Activated T-cell treated with anti-CD3 and anti-CD28 coated beads, Interleukin-2, amount 50 U/mL, for 24 hours (primary cell): ENCODE measurements around the gene LYAR.

Source experiments
- DNase-seq: peaks from one replicate; pipeline ENCODE4 v3.0.0-alpha.2; 2020
- H3K27ac Mint-ChIP-seq: 2 replicates; pipeline ENCODE4 v1.8.0; 2020; ENCODE audit warnings: mild to moderate bottlenecking, mixed read lengths
- H3K27me3 Mint-ChIP-seq: 2 replicates; pipeline ENCODE4 v1.8.0; 2020; ENCODE audit warnings: mixed read lengths
- H3K36me3 Mint-ChIP-seq: 2 replicates; pipeline ENCODE4 v1.8.0; 2020; ENCODE audit warnings: low read depth, mixed read lengths
- H3K4me1 Mint-ChIP-seq: 2 replicates; pipeline ENCODE4 v1.8.0; 2020; ENCODE audit warnings: low read depth, mixed read lengths
- H3K4me3 Mint-ChIP-seq: 2 replicates; pipeline ENCODE4 v1.8.0; 2020; ENCODE audit warnings: mild to moderate bottlenecking, moderate library complexity, mixed read lengths
- H3K9me3 Mint-ChIP-seq: 2 replicates; pipeline ENCODE4 v1.8.0; 2020; ENCODE audit warnings: mixed read lengths

LYAR gene

GRCh38 chr4:4296283-4296846 is 6.4 kb upstream of the LYAR start:
- no peaks in the 10 kb centered on the region for H3K9me3 Mint-ChIP-seq
- no peak for DNase-seq
- H3K4me3 Mint-ChIP-seq, result no peak overlapping the region
- no peaks in the 10 kb centered on the region for H3K27me3 Mint-ChIP-seq
- H3K27ac Mint-ChIP-seq, result no peak overlapping the region
- H3K4me1 Mint-ChIP-seq, result peaks cover 36% of the 10 kb centered on the region
- H3K36me3 Mint-ChIP-seq, result peaks cover 42% of the 10 kb centered on the region

GRCh38 chr4:4293279-4293678 is 3.3 kb upstream of the LYAR start:
- Mint-ChIP-seq H3K4me1 (peaks cover 46% of the 10 kb centered on the region), H3K36me3 (peaks cover 44% of the 10 kb centered on the region), H3K4me3 (no peak overlapping the region), H3K27ac (no peak overlapping the region), H3K27me3 (no peaks in the 10 kb centered on the region), H3K9me3 (no peaks in the 10 kb centered on the region)
- no peak for DNase-seq

GRCh38 chr4:4289597-4289940 is 385 bp downstream of the LYAR start:
- DNase-seq, result no peak
- Mint-ChIP-seq H3K4me3 (peak overlapping the region; percentile 97), H3K27ac (peak overlapping the region; percentile 94), H3K9me3 (no peaks in the 10 kb centered on the region), H3K4me1 (peaks cover 62% of the 10 kb centered on the region), H3K27me3 (no peaks in the 10 kb centered on the region), H3K36me3 (peaks cover 65% of the 10 kb centered on the region)

GRCh38 chr4:4289055-4289454 is 899 bp downstream of the LYAR start:
- Mint-ChIP-seq H3K9me3 (no peaks in the 10 kb centered on the region), H3K27me3 (no peaks in the 10 kb centered on the region), H3K4me1 (peaks cover 65% of the 10 kb centered on the region), H3K27ac (peak overlapping the region; percentile 94), H3K4me3 (peak overlapping the region; percentile 97), H3K36me3 (peaks cover 70% of the 10 kb centered on the region)
- no peak for DNase-seq

- H3K4me3 Mint-ChIP-seq, result peak overlapping the region; percentile 64
- DNase-seq, result no peak
- no peaks in the 10 kb centered on the region for H3K9me3 Mint-ChIP-seq
- H3K36me3 Mint-ChIP-seq, result peaks cover 79% of the 10 kb centered on the region
- H3K27ac Mint-ChIP-seq, result peak overlapping the region; percentile 55
- H3K27me3 Mint-ChIP-seq, result no peaks in the 10 kb centered on the region
- peaks cover 63% of the 10 kb centered on the region for H3K4me1 Mint-ChIP-seq
Observed at GRCh38 chr4:4288098-4288497, 1.9 kb downstream of the LYAR start.

- no peak overlapping the region for H3K4me3 Mint-ChIP-seq
- no peaks in the 10 kb centered on the region for H3K27me3 Mint-ChIP-seq
- no peaks in the 10 kb centered on the region for H3K9me3 Mint-ChIP-seq
- peaks cover 44% of the 10 kb centered on the region for H3K4me1 Mint-ChIP-seq
- peak overlapping the region; percentile 44 for H3K27ac Mint-ChIP-seq
- H3K36me3 Mint-ChIP-seq, result peaks cover 94% of the 10 kb centered on the region
- no peak for DNase-seq
Observed at GRCh38 chr4:4284827-4285618, 4.9 kb downstream of the LYAR start.

GRCh38 chr4:4281787-4282186 is 8.2 kb downstream of the LYAR start:
- Mint-ChIP-seq H3K27me3 (no peaks in the 10 kb centered on the region), H3K4me1 (peaks cover 21% of the 10 kb centered on the region), H3K36me3 (peaks cover 96% of the 10 kb centered on the region), H3K27ac (no peak overlapping the region), H3K9me3 (no peaks in the 10 kb centered on the region), H3K4me3 (no peak overlapping the region)
- no peak for DNase-seq

GRCh38 chr4:4277531-4277930 is 12.4 kb downstream of the LYAR start:
- no peak overlapping the region for H3K27ac Mint-ChIP-seq
- no peaks in the 10 kb centered on the region for H3K27me3 Mint-ChIP-seq
- peaks cover 97% of the 10 kb centered on the region for H3K36me3 Mint-ChIP-seq
- H3K9me3 Mint-ChIP-seq, result no peaks in the 10 kb centered on the region
- H3K4me1 Mint-ChIP-seq, result no peaks in the 10 kb centered on the region
- DNase-seq, result no peak
- H3K4me3 Mint-ChIP-seq, result no peak overlapping the region

- no peaks in the 10 kb centered on the region for H3K9me3 Mint-ChIP-seq
- H3K4me1 Mint-ChIP-seq, result peaks cover 21% of the 10 kb centered on the region
- no peak for DNase-seq
- peak overlapping the region; percentile 14 for H3K27ac Mint-ChIP-seq
- no peaks in the 10 kb centered on the region for H3K27me3 Mint-ChIP-seq
- peaks cover 99% of the 10 kb centered on the region for H3K36me3 Mint-ChIP-seq
- H3K4me3 Mint-ChIP-seq, result no peak overlapping the region
Observed at GRCh38 chr4:4274226-4274625, 15.7 kb downstream of the LYAR start.

- no peaks in the 10 kb centered on the region for H3K27me3 Mint-ChIP-seq
- H3K36me3 Mint-ChIP-seq, result peaks cover 99% of the 10 kb centered on the region
- H3K4me3 Mint-ChIP-seq, result no peak overlapping the region
- H3K27ac Mint-ChIP-seq, result no peak overlapping the region
- H3K4me1 Mint-ChIP-seq, result peaks cover 30% of the 10 kb centered on the region
- no peak for DNase-seq
- no peaks in the 10 kb centered on the region for H3K9me3 Mint-ChIP-seq
Observed at GRCh38 chr4:4271912-4272311, 18.0 kb downstream of the LYAR start.

GRCh38 chr4:4270529-4270928 is 19.4 kb downstream of the LYAR start:
- Mint-ChIP-seq H3K27me3 (no peaks in the 10 kb centered on the region), H3K4me3 (peak overlapping the region; percentile 31), H3K9me3 (no peaks in the 10 kb centered on the region), H3K27ac (peak overlapping the region; percentile 76), H3K4me1 (peaks cover 30% of the 10 kb centered on the region), H3K36me3 (peaks cover 99% of the 10 kb centered on the region)
- DNase-seq, result no peak

GRCh38 chr4:4269856-4270255 is 20.1 kb downstream of the LYAR start:
- Mint-ChIP-seq H3K4me3 (peak overlapping the region; percentile 27), H3K36me3 (peaks cover 93% of the 10 kb centered on the region), H3K4me1 (peaks cover 30% of the 10 kb centered on the region), H3K9me3 (no peaks in the 10 kb centered on the region), H3K27me3 (no peaks in the 10 kb centered on the region), H3K27ac (peak overlapping the region; percentile 87)
- no peak for DNase-seq

GRCh38 chr4:4269331-4269731 is 20.6 kb downstream of the LYAR start:
- H3K4me3 Mint-ChIP-seq, result peak overlapping the region; percentile 27
- H3K27me3 Mint-ChIP-seq, result no peaks in the 10 kb centered on the region
- H3K4me1 Mint-ChIP-seq, result peaks cover 32% of the 10 kb centered on the region
- no peaks in the 10 kb centered on the region for H3K9me3 Mint-ChIP-seq
- H3K36me3 Mint-ChIP-seq, result peaks cover 87% of the 10 kb centered on the region
- peak overlapping the region; percentile 87 for H3K27ac Mint-ChIP-seq
- DNase-seq, result peak; percentile 35

- Mint-ChIP-seq H3K9me3 (no peaks in the 10 kb centered on the region), H3K4me3 (peak overlapping the region; percentile 6), H3K27me3 (no peaks in the 10 kb centered on the region), H3K27ac (peak overlapping the region; percentile 87), H3K4me1 (peaks cover 32% of the 10 kb centered on the region), H3K36me3 (peaks cover 82% of the 10 kb centered on the region)
- no peak for DNase-seq
Observed at GRCh38 chr4:4268776-4269175, 21.2 kb downstream of the LYAR start.

- H3K27me3 Mint-ChIP-seq, result no peaks in the 10 kb centered on the region
- H3K9me3 Mint-ChIP-seq, result no peaks in the 10 kb centered on the region
- no peak overlapping the region for H3K4me3 Mint-ChIP-seq
- H3K4me1 Mint-ChIP-seq, result peaks cover 32% of the 10 kb centered on the region
- H3K36me3 Mint-ChIP-seq, result peaks cover 74% of the 10 kb centered on the region
- H3K27ac Mint-ChIP-seq, result peak overlapping the region; percentile 87
- DNase-seq, result no peak
Observed at GRCh38 chr4:4267981-4268380, 22.0 kb downstream of the LYAR start.
